B cell (primary cell): Measurements from ENCODE around the gene VARS1. TPM values are rescaled to one million over a fixed set of nuclear protein-coding genes. Genes with fewer than 3 reads are reported as not detected.

Source experiments
- ATAC-seq: fragments of 200-7000 bp; cut with Tn5 transposase; one replicate; pipeline ENCODE4 v1.10.0; 2021; ENCODE audit warnings: low read depth, mild to moderate bottlenecking, moderate number of reproducible peaks, moderate library complexity
- CTCF ChIA-PET: fragments of 350-600 bp; sonication (Branson Sonifier 250); formaldehyde crosslinking; loops from one replicate; lab custom pipeline; 2021; ENCODE audit warnings: antibody characterized with exemption, inconsistent platforms; lab: Charles Lee
- POLR2A ChIA-PET: fragments of 350-600 bp; sonication (Branson Sonifier 250); formaldehyde crosslinking; loops from one replicate; lab custom pipeline; 2021; ENCODE audit warnings: antibody characterized with exemption; lab: Charles Lee
- DNase-seq: peaks from one replicate; pipeline ENCODE4 v3.0.0; 2013
- H2AFZ ChIP-seq: 2 replicates; pipeline ENCODE4 v1.6.1; 2012; ENCODE audit warnings: mild to moderate bottlenecking, low read depth, low read length; ENCODE audit not compliant: insufficient read depth, poor library complexity, severe bottlenecking
- H3K27ac ChIP-seq, 2 donors: 1 replicate in 1 of 2; 2 replicates in 1 of 2; pipeline ENCODE4 v1.5.1; 2012 to 2013; ENCODE audit warnings: low read length in 2 of 2, mild to moderate bottlenecking in 2 of 2, moderate library complexity in 1 of 2
- H3K27me3 ChIP-seq, 4 experiments: fragments of 200-600 bp in 1 of 4; sonication (generic) in 1 of 4; replicated peaks in 1 of 4; 1 replicate in 2 of 4; 2 replicates in 2 of 4; pipeline versions ENCODE4 v1.6.1 to v1.7.0; 2013 to 2016; ENCODE audit warnings: low read length in 3 of 4, mild to moderate bottlenecking in 2 of 4, mixed read lengths in 1 of 4, moderate library complexity in 1 of 4; ENCODE audit not compliant: insufficient read depth in 4 of 4, control insufficient read depth in 3 of 4; ENCODE audit errors: control extremely low read depth in 1 of 4
- H3K36me3 ChIP-seq, 2 experiments: replicated peaks in 1 of 2; 1 replicate in 1 of 2; 2 replicates in 1 of 2; pipeline versions ENCODE4 v1.6.1 to v1.7.1; 2013; ENCODE audit warnings: low read length in 1 of 2; ENCODE audit not compliant: insufficient read depth in 2 of 2, control insufficient read depth in 1 of 2; ENCODE audit errors: control extremely low read depth in 1 of 2, extremely low read depth in 1 of 2
- H3K4me1 ChIP-seq, 2 donors: fragments of 200-600 bp in 1 of 2; sonication (generic) in 1 of 2; 1 replicate in 1 of 2; 2 replicates in 1 of 2; pipeline versions ENCODE4 v1.5.1 to v1.6.1; 2013 to 2017; ENCODE audit warnings: low read length in 2 of 2; ENCODE audit not compliant: control insufficient read depth in 2 of 2, insufficient read depth in 2 of 2
- H3K4me2 ChIP-seq: replicated peaks from 2 replicates; pipeline ENCODE3; 2012; ENCODE audit warnings: mild to moderate bottlenecking, low read depth, low read length; ENCODE audit not compliant: poor library complexity, severe bottlenecking
- H3K4me3 ChIP-seq, 5 experiments: fragments of 200-600 bp in 1 of 5; sonication (generic) in 1 of 5; 1 replicate in 3 of 5; 2 replicates in 2 of 5; pipeline versions ENCODE4 v1.5.1 to v1.7.0; 2011 to 2016; ENCODE audit warnings: low read length in 4 of 5, mild to moderate bottlenecking in 4 of 5, low read depth in 2 of 5, control low read depth in 1 of 5, moderate library complexity in 1 of 5; ENCODE audit not compliant: insufficient read depth in 1 of 5; ENCODE audit errors: control extremely low read depth in 1 of 5, extremely low read depth in 1 of 5
- H3K79me2 ChIP-seq: fragments of 200-600 bp; sonication (generic); one replicate; pipeline ENCODE4 v1.6.0; 2016; ENCODE audit warnings: low read length; ENCODE audit not compliant: control insufficient read depth, insufficient read depth
- H3K9ac ChIP-seq: fragments of 200-600 bp; sonication (generic); 2 replicates; pipeline ENCODE4 v1.6.1; 2017; ENCODE audit warnings: mild to moderate bottlenecking, low read length, moderate library complexity
- H3K9me3 ChIP-seq, 3 donors: one replicate each; pipeline versions ENCODE4 v1.6.1 to v1.7.1; 2013; ENCODE audit warnings: low read length in 2 of 3; ENCODE audit not compliant: control insufficient read depth in 2 of 3, insufficient read depth in 1 of 3; ENCODE audit errors: control extremely low read depth in 1 of 3
- H4K20me1 ChIP-seq: 2 replicates; pipeline ENCODE4 v1.6.0; 2012; ENCODE audit warnings: mild to moderate bottlenecking, low read length; ENCODE audit not compliant: insufficient read depth, control insufficient read depth, poor library complexity, severe bottlenecking
- H3K27ac Mint-ChIP-seq: one replicate; pipeline ENCODE4 v1.8.0; 2021; ENCODE audit warnings: mixed read lengths
- H3K27me3 Mint-ChIP-seq: one replicate; pipeline ENCODE4 v1.8.0; 2021; ENCODE audit warnings: mixed read lengths
- H3K4me1 Mint-ChIP-seq: one replicate; pipeline ENCODE4 v1.8.0; 2021; ENCODE audit warnings: mixed read lengths
- H3K4me3 Mint-ChIP-seq: one replicate; pipeline ENCODE4 v1.8.0; 2021; ENCODE audit warnings: mixed read lengths
- H3K9me3 Mint-ChIP-seq: one replicate; pipeline ENCODE4 v1.8.0; 2022; ENCODE audit warnings: mixed read lengths; ENCODE audit not compliant: insufficient read depth
- CTCF ChIP-seq: fragments of 200-600 bp; IDR thresholded peaks from one replicate; pipeline ENCODE4 v1.8.0; 2022; ENCODE audit warnings: antibody characterized with exemption, mild to moderate bottlenecking
- EZH2 ChIP-seq: IDR thresholded peaks from 2 replicates; pipeline ENCODE4 v1.6.1; 2012; ENCODE audit warnings: borderline replicate concordance, low read depth, mild to moderate bottlenecking, moderate library complexity, low read length; ENCODE audit not compliant: insufficient read depth, poor library complexity, severe bottlenecking
- WGBS: methylation state at CpG from one replicate; pipeline ENCODE4 v1.1.5; 2013; ENCODE audit warnings: missing lambda C conversion rate; ENCODE audit not compliant: insufficient coverage; 5-methylcytosine and 5-hydroxymethylcytosine counted together
- intact Hi-C: fragments of 100-400 bp; cut with micrococcal nuclease; formaldehyde crosslinking; loops from one replicate; pipeline ENCODE4 v1.10.0; 2022
- polyA plus RNA-seq: library from polyadenylated mRNA; depleted of rRNA; stranded (reverse); fragments of >200 nt; gene quantifications from 2 replicates; pipeline ENCODE4 v1.2.3, GENCODE V29; 2012
- total RNA-seq, 2 donors: library from RNA; stranded (reverse); fragments of 120-200 nt in 1 of 2; gene quantifications; 1 replicate in 1 of 2; 2 replicates in 1 of 2; pipeline versions ENCODE4 v1.2.3 to v1.2.4, GENCODE V29; 2013 to 2022

VARS1 gene
- total and polyA plus RNA-seq, 2 donors (not counting 1 experiment from before 2014, with no cell fraction given) = 52.3 to 66.8 TPM

GRCh38 chr6:31827286-31828079 is 31.9 kb upstream of the VARS1 start, which contains the start of gene HSPA1B:
HSPA1B (plus strand) TSS chr6:31827738; CDS start chr6:31827951, 213 bp downstream.
- ChIA-PET CTCF (interaction anchor here (0.9 to 2.0 kb wide), 4 partner anchors 31 to 276 kb away, joined by 4 to 13 read pairs (median 6); partner anchors contain the start of genes DDAH2 and VARS1), POLR2A (interaction anchor here (0.6 to 1.7 kb wide), 7 partner anchors 21 to 666 kb away, joined by 3 to 7 read pairs (median 4); partner anchors contain the start of genes ABHD16A, BAG6, LSM2 and VARS1)
- Histone ChIP-seq H3K9me3 (no peaks in the 10 kb centered on the region), H3K27ac (peak within 1 kb of the TSS; percentile 87 to 89), H3K9ac (peak within 1 kb of the TSS; percentile 79), H3K27me3 (no peaks in the 10 kb centered on the region), H3K36me3 (no peaks in the 10 kb centered on the region), H3K4me3 (peak within 1 kb of the TSS; percentile 69 to 93 (median 80)), H3K79me2 (peaks cover 16% of the 10 kb centered on the region), H4K20me1 (peaks cover 5% of the 10 kb centered on the region), H3K4me2 (peak within 1 kb of the TSS; percentile 87), H2AFZ (peak within 1 kb of the TSS; percentile 80), H3K4me1 (peaks cover 19 to 41% of the 10 kb centered on the region in 2 donors)
- ATAC-seq (peak; percentile 72), DNase-seq (peak; percentile 92)
- intact Hi-C loops = no loop called here
- Mint-ChIP-seq H3K27ac (peak within 1 kb of the TSS; percentile 96), H3K9me3 (no peaks in the 10 kb centered on the region), H3K27me3 (no peaks in the 10 kb centered on the region), H3K4me1 (peaks cover 32% of the 10 kb centered on the region), H3K4me3 (peak within 1 kb of the TSS; percentile 85)
- WGBS = under 1% methylated on average over 43 of the region's 56 CpGs
- TF ChIP-seq EZH2 (no peak), CTCF (no peak)
